Activated CD4-positive, alpha-beta memory T cell treated with anti-CD3 and anti-CD28 coated beads for 36 hours (primary cell): ENCODE data around the gene CILP2. TPM values are rescaled to one million over a fixed set of nuclear protein-coding genes. Genes with fewer than 3 reads are reported as not detected.

Experiments
- CTCF ChIA-PET: fragments of 350-600 bp; sonication (Branson Sonifier 250); formaldehyde crosslinking; loops from one replicate; lab custom pipeline; 2021; ENCODE audit warnings: antibody characterized with exemption, inconsistent platforms; lab: Charles Lee
- POLR2A ChIA-PET: fragments of 350-600 bp; sonication (Branson Sonifier 250); formaldehyde crosslinking; loops from one replicate; lab custom pipeline; 2021; ENCODE audit warnings: antibody characterized with exemption; lab: Charles Lee
- DNase-seq: peaks from one replicate; pipeline ENCODE4 v3.0.0-alpha.2; 2020
- H3K27ac Mint-ChIP-seq: one replicate; pipeline ENCODE4 v1.8.0; 2021; ENCODE audit warnings: mixed read lengths
- H3K27me3 Mint-ChIP-seq: one replicate; pipeline ENCODE4 v1.8.0; 2021; ENCODE audit warnings: mixed read lengths
- H3K36me3 Mint-ChIP-seq: one replicate; pipeline ENCODE4 v1.8.0; 2021; ENCODE audit warnings: mixed read lengths
- H3K4me1 Mint-ChIP-seq: one replicate; pipeline ENCODE4 v1.8.0; 2021; ENCODE audit warnings: low read depth, mixed read lengths
- H3K4me3 Mint-ChIP-seq: one replicate; pipeline ENCODE4 v1.8.0; 2021; ENCODE audit warnings: mild to moderate bottlenecking, mixed read lengths
- H3K9me3 Mint-ChIP-seq: one replicate; pipeline ENCODE4 v1.8.0; 2021; ENCODE audit warnings: mixed read lengths
- intact Hi-C: fragments of 100-400 bp; cut with micrococcal nuclease; formaldehyde crosslinking; loops from one replicate; pipeline ENCODE4 v1.15.1; 2023
- total RNA-seq, 2 experiments: library from RNA; stranded (reverse); gene quantifications; one replicate each; pipeline ENCODE4 v1.2.3, GENCODE V29; 2021

The CILP2 gene
- total RNA-seq, 2 experiments from 2014 or later = 0.44 to 0.50 TPM

GRCh38 chr19:19495614-19496603 is 42.2 kb upstream of the CILP2 start:
- ChIA-PET CTCF (no interaction called here), POLR2A (no interaction called here)
- peaks cover 3% of the 10 kb centered on the region for H3K4me1 Mint-ChIP-seq
- peaks cover 28% of the 10 kb centered on the region for H3K36me3 Mint-ChIP-seq
- no peaks in the 10 kb centered on the region for H3K9me3 Mint-ChIP-seq
- intact Hi-C loops = no loop called here
- H3K27ac Mint-ChIP-seq = no peak overlapping the region
- DNase-seq = no peak
- H3K4me3 Mint-ChIP-seq = no peak overlapping the region
- H3K27me3 Mint-ChIP-seq = no peaks in the 10 kb centered on the region

- Mint-ChIP-seq H3K27ac (no peak overlapping the region), H3K4me1 (peaks cover 3% of the 10 kb centered on the region), H3K27me3 (no peaks in the 10 kb centered on the region), H3K36me3 (peaks cover 37% of the 10 kb centered on the region), H3K9me3 (no peaks in the 10 kb centered on the region), H3K4me3 (no peak overlapping the region)
- intact Hi-C loops = no loop called here
- CTCF ChIA-PET = no interaction called here
- POLR2A ChIA-PET = no interaction called here
- DNase-seq = no peak
Measured at GRCh38 chr19:19498255-19498991, 39.6 kb upstream of the CILP2 start.

GRCh38 chr19:19499272-19499995 is 38.6 kb upstream of the CILP2 start:
- Mint-ChIP-seq H3K27me3 (no peaks in the 10 kb centered on the region), H3K4me3 (no peak overlapping the region), H3K4me1 (no peaks in the 10 kb centered on the region), H3K27ac (no peak overlapping the region), H3K9me3 (no peaks in the 10 kb centered on the region), H3K36me3 (peaks cover 34% of the 10 kb centered on the region)
- intact Hi-C loops = no loop called here
- ChIA-PET CTCF (interaction anchor here (1.4 kb wide), 1 partner anchor 9 kb away, joined by 3 read pairs; no protein-coding TSS in a partner anchor), POLR2A (no interaction called here)
- no peak for DNase-seq

GRCh38 chr19:19500975-19501644 is 37.0 kb upstream of the CILP2 start:
- Mint-ChIP-seq H3K27ac (no peak overlapping the region), H3K9me3 (no peaks in the 10 kb centered on the region), H3K36me3 (peaks cover 22% of the 10 kb centered on the region), H3K4me1 (no peaks in the 10 kb centered on the region), H3K4me3 (no peak overlapping the region), H3K27me3 (no peaks in the 10 kb centered on the region)
- intact Hi-C loops = no loop called here
- ChIA-PET POLR2A (no interaction called here), CTCF (interaction anchor here (0.6 kb wide), 1 partner anchor 29 kb away, joined by 4 read pairs; no protein-coding TSS in a partner anchor)
- DNase-seq = no peak

GRCh38 chr19:19501798-19502197 is 36.3 kb upstream of the CILP2 start:
- no peaks in the 10 kb centered on the region for H3K9me3 Mint-ChIP-seq
- CTCF ChIA-PET = no interaction called here

GRCh38 chr19:19502281-19502680 is 35.8 kb upstream of the CILP2 start:
- no peak overlapping the region for H3K27ac Mint-ChIP-seq
- no peaks in the 10 kb centered on the region for H3K27me3 Mint-ChIP-seq
- ChIA-PET CTCF (no interaction called here), POLR2A (no interaction called here)
- no peak for DNase-seq
- H3K9me3 Mint-ChIP-seq = no peaks in the 10 kb centered on the region
- no peaks in the 10 kb centered on the region for H3K4me1 Mint-ChIP-seq
- H3K36me3 Mint-ChIP-seq = peaks cover 23% of the 10 kb centered on the region
- intact Hi-C loops = no loop called here
- no peak overlapping the region for H3K4me3 Mint-ChIP-seq

More at GRCh38 chr19:19501798-19502197, 36.3 kb upstream of the CILP2 start:
- POLR2A ChIA-PET = no interaction called here
- Mint-ChIP-seq H3K4me3 (no peak overlapping the region), H3K27ac (no peak overlapping the region), H3K27me3 (no peaks in the 10 kb centered on the region), H3K36me3 (peaks cover 24% of the 10 kb centered on the region), H3K4me1 (no peaks in the 10 kb centered on the region)
- intact Hi-C loops = no loop called here
- DNase-seq = no peak

- CTCF ChIA-PET = no interaction called here
- intact Hi-C loops = no loop called here
- H3K9me3 Mint-ChIP-seq = no peaks in the 10 kb centered on the region
- peaks cover 26% of the 10 kb centered on the region for H3K36me3 Mint-ChIP-seq
- H3K27ac Mint-ChIP-seq = no peak overlapping the region
- DNase-seq = no peak
- no peaks in the 10 kb centered on the region for H3K4me1 Mint-ChIP-seq
- POLR2A ChIA-PET = no interaction called here
- H3K27me3 Mint-ChIP-seq = no peaks in the 10 kb centered on the region
- no peak overlapping the region for H3K4me3 Mint-ChIP-seq
Measured at GRCh38 chr19:19502808-19503602, 35.1 kb upstream of the CILP2 start.

GRCh38 chr19:19504754-19505668 is 33.1 kb upstream of the CILP2 start:
- Mint-ChIP-seq H3K36me3 (peaks cover 22% of the 10 kb centered on the region), H3K27ac (no peak overlapping the region), H3K4me3 (no peak overlapping the region), H3K9me3 (no peaks in the 10 kb centered on the region), H3K27me3 (no peaks in the 10 kb centered on the region), H3K4me1 (no peaks in the 10 kb centered on the region)
- POLR2A ChIA-PET = no interaction called here
- intact Hi-C loops = no loop called here
- CTCF ChIA-PET = interaction anchor here (1.1 kb wide), 1 partner anchor 15 kb away, joined by 3 read pairs; no protein-coding TSS in a partner anchor
- DNase-seq = no peak

- Mint-ChIP-seq H3K27me3 (no peaks in the 10 kb centered on the region), H3K9me3 (no peaks in the 10 kb centered on the region), H3K4me1 (no peaks in the 10 kb centered on the region), H3K27ac (no peak overlapping the region), H3K36me3 (peaks cover 22% of the 10 kb centered on the region), H3K4me3 (no peak overlapping the region)
- DNase-seq = no peak
- intact Hi-C loops = no loop called here
- ChIA-PET CTCF (no interaction called here), POLR2A (no interaction called here)
Measured at GRCh38 chr19:19505669-19506326, 32.3 kb upstream of the CILP2 start.

GRCh38 chr19:19506592-19506991 is 31.5 kb upstream of the CILP2 start:
- ChIA-PET CTCF (interaction anchor here (1.1 kb wide), 1 partner anchor 16 kb away, joined by 5 read pairs; no protein-coding TSS in a partner anchor), POLR2A (interaction anchor here (0.6 kb wide), 1 partner anchor 31 kb away, joined by 3 read pairs; no protein-coding TSS in a partner anchor)
- H3K4me1 Mint-ChIP-seq = no peaks in the 10 kb centered on the region
- no peaks in the 10 kb centered on the region for H3K9me3 Mint-ChIP-seq
- intact Hi-C loops = no loop called here
- H3K36me3 Mint-ChIP-seq = peaks cover 18% of the 10 kb centered on the region
- no peak overlapping the region for H3K4me3 Mint-ChIP-seq
- H3K27me3 Mint-ChIP-seq = no peaks in the 10 kb centered on the region
- no peak for DNase-seq
- H3K27ac Mint-ChIP-seq = no peak overlapping the region
